ENCODE measurements around the gene GJB6. TPM values are rescaled to one million over a fixed set of nuclear protein-coding genes. Genes with fewer than 3 reads are reported as not detected.

The GJB6 gene
- total RNA-seq, 2 donors from 2014 or later: 1.3 to 4.7 TPM

DNA sequence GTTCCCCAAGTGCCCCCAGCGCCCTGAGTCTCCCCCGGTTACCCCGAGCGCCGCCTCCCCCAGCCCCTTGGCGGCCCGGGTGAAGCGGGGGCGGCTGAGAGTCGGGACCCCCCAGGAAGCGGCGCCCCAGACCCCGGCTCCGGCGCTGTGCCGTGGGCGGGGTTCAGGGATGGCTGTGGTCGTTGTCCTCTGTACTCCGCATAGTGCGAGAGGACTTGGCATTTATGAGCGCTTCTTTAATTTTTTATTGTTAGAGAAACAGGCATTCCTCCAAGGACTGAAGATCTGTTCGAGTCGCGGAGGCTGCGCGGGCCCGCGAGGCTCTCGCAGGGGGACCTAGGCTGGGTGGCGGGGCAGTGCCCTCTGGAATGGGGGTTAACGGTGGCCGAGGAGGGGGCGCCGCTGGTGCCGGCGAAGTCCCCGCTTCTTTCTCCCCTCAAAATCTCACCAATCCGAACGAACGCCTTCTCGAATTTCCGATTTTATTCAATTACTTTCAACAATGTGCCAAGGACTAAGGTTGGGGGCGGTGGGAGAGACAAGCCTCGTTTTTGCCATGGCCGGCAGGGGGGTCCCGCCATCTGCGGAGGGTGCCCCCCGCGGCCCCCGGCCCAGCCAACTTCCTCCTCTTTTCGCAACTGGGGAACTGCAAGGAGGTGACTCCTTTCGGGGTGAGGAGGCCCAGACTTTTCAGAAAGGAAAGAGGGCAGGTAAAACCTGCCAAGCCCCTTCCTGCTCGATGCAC lies 38.8 kb downstream of the GJB6 start:
- Mint-ChIP-seq H3K9me3 (no peaks in the 10 kb centered on the region), H3K27ac (no peak overlapping the region), H3K36me3 (peaks cover 0 to 9% of the 10 kb centered on the region in 2 donors)
- DNase-seq (ENCODE audit: low spot score in 2 of 2): no peak
- peak in 1 of 2 donors; percentile 34 for ATAC-seq

GRCh38 chr13:20192836-20193161 lies 39.3 kb downstream of the GJB6 start, which contains the start of gene GJB2:
Gene GJB2, minus strand, starts transcription at chr13:20192938. Its CDS starts 3,357 bp downstream, at chr13:20189581.
- Mint-ChIP-seq H3K27ac (no peak within 1 kb of the TSS), H3K9me3 (no peaks in the 10 kb centered on the region), H3K36me3 (peaks cover 0 to 9% of the 10 kb centered on the region in 2 donors)
- no peak for DNase-seq (ENCODE audit: low spot score in 2 of 2)
- peak; percentile 25 to 42 for ATAC-seq

DNA sequence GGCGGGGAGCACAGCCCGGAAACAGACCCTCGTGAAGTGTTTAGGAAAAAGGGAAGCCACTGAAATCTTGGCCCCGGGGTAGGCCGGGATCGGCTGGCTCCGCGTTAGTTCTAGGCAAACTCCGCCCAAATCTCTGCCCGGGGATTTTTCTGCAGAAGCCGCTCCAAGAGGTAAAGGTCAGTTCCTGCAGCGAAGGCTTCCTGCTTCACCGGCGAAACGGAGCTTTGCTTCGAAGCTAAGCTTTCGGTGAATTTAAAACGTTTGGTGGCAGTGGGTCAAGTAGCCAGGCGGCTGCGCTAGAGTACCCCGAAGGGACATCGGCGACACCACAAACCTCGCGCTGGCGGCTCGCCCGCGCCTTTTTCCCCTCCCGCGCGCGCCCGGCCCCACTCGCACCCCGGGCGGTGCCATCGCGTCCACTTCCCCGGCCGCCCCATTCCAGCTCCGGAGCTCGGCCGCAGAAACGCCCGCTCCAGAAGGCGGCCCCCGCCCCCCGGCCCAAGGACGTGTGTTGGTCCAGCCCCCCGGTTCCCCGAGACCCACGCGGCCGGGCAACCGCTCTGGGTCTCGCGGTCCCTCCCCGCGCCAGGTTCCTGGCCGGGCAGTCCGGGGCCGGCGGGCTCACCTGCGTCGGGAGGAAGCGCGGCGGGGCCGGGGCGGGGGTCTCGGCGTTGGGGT lies 39.8 kb downstream of the GJB6 start:
- Mint-ChIP-seq H3K36me3 (peaks cover 0 to 9% of the 10 kb centered on the region in 2 donors), H3K9me3 (no peaks in the 10 kb centered on the region), H3K27ac (no peak overlapping the region)
- ATAC-seq (peak; percentile 6 to 55), DNase-seq (ENCODE audit: low spot score in 2 of 2) (peak in 1 of 2 donors; percentile 8)

DNA sequence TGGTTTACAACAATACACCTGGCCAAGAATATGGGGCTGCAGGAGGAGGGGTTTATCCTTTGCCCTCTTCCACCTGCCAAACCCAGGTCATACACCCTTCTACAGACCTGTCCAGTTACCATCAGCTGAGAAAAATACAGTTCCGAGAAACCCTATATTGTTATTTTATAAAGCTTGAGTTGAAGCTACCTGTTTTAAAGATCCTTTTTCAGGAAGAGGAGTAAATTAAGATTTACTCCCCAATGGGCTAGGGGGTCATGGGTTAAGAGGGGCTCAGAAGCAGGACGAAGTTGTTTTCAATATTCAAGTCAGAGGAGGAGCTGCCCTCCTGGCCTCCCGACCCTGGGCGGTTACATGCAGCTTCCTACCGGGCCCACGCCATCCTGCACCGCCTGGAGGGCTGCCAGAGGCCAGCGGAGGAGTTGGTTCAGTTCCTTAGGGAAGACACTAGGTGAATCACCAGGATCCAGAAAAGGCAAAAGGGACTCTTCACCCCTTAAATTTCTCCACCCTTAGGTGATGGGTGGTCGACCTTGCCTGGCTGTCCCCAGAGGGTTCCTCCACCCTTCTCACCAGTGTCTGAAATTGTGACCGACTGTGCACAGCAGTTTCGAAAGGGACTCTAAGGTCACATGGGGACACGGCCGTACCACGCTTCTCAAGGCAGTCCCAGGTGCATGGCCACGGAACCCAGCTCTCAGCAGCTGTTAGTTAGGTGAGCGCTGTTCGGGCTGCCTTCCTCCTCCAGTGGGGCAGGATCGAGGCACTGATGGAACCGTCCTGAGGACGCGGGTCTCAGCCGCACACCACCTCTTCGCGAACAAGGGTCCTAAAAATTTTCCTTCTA lies 40.6 kb downstream of the GJB6 start:
- Mint-ChIP-seq H3K9me3 (no peaks in the 10 kb centered on the region), H3K36me3 (peaks cover 0 to 9% of the 10 kb centered on the region in 2 donors), H3K27ac (no peak overlapping the region)
- no peak for ATAC-seq
- no peak for DNase-seq (ENCODE audit: low spot score in 2 of 2)

DNA sequence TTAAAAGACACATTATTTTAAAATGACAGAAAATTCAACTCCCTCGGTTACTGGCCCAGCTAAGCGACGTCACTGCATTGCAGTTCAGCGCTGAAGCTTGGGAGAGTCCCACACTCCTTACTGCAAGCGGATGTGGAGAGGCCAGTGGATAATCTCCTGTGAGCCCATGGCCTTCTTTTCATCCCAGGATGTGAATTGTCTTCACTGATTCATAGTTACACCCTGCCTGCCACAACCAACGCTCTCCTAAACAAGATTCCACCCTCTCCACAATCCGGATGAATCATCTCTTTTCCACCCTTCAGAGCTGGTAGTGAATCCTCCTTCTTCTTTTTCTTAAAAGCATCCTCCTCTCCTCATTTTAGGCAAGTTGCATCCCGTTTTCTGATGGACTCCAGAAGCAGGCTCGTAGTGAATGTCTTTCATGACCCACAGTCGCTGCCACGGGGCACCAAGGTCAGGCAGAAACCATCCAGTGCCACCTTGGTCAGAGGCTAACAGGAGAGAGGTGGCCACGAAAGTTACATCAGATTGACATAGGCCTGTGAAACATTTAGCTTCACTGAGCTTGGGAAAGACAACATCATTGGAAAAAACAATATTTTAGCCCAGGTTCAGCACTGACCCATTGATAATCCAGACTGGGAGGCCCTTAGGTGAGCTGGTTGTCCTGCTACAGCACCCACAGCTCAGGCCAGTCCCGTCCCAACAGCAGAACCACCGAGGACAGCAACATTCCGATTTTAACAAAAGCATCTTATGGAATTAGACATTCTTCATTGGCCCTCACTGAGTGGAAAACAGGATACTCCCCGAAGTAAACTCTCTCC lies 41.4 kb downstream of the GJB6 start:
- ATAC-seq (no peak), DNase-seq (ENCODE audit: low spot score in 2 of 2) (no peak)
- no peaks in the 10 kb centered on the region for H3K9me3 Mint-ChIP-seq
- H3K36me3 Mint-ChIP-seq: peaks cover 0 to 9% of the 10 kb centered on the region in 2 donors
- H3K27ac Mint-ChIP-seq: peak overlapping the region in 1 of 2 donors; percentile 33

- Mint-ChIP-seq H3K27ac (no peak overlapping the region), H3K9me3 (no peaks in the 10 kb centered on the region), H3K36me3 (peaks cover 0 to 9% of the 10 kb centered on the region in 2 donors)
- no peak for ATAC-seq
- DNase-seq (ENCODE audit: low spot score in 2 of 2): no peak
Observed at GRCh38 chr13:20190076-20190475, 42.0 kb downstream of the GJB6 start.

- Mint-ChIP-seq H3K36me3 (no peaks in the 10 kb centered on the region), H3K9me3 (no peaks in the 10 kb centered on the region), H3K27ac (no peak overlapping the region)
- no peak for DNase-seq (ENCODE audit: low spot score in 2 of 2)
- no peak for ATAC-seq
Observed at GRCh38 chr13:20188667-20189553, 43.2 kb downstream of the GJB6 start.

DNA sequence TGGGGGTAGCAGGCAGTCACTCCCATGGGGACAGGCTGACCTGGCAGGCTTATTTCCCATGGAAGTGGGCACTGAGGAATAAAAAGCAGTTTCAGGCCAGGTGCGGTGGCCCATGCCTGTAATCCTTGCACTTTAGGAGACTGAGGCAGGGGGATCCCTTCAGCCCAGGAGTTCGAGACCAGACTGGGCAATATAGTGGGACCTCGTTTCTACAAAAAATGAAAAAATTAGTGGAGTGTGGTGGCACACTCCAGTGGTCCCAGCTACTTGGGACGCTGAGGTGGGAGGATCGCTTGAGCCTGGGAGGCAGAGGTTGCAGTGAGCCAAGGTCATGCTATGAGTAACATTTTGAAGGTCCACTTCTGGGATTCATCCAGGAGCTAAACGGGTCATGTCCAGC lies 45.3 kb downstream of the GJB6 start:
- no peak overlapping the region for H3K27ac Mint-ChIP-seq
- ATAC-seq (no peak), DNase-seq (ENCODE audit: low spot score in 2 of 2) (no peak)
- H3K36me3 Mint-ChIP-seq: no peaks in the 10 kb centered on the region
- no peaks in the 10 kb centered on the region for H3K9me3 Mint-ChIP-seq

DNA sequence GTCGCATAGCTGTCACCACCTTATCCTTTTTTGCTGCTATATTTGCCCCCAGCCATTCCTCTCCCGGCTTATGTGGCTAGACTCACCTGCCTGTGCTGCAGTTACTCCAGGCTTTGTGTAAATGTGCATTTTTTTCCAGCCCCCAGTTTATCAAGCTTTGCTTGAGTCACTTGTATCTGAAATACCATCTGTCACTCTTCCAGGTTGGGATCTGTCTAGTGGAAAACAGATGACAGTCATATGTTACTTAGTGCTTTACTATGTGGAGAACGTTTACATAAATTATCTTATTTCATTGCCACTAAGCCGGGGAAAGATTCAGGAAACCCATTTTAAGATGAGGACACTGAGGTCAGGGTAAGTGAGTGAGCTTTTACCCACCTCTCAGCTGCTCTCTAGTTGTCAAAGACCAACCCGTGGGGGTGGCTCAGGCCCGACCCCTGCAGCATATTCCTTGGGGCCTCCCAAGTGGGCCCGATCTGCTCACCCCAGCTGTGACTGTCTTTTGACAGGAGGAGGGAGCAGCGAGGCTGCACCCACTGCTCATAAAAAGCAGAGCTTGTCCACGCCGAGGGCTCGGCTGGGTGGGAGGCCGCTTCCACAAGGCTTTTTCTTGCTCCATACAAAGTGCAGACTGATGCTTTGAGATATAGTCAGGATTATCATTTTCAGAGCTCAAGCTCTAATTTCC lies 46.6 kb downstream of the GJB6 start:
- DNase-seq (ENCODE audit: low spot score in 2 of 2) (no peak), ATAC-seq (no peak)
- Mint-ChIP-seq H3K27ac (no peak overlapping the region), H3K9me3 (no peaks in the 10 kb centered on the region), H3K36me3 (no peaks in the 10 kb centered on the region)

GRCh38 chr13:20182231-20182846 lies 49.8 kb downstream of the GJB6 start:
- Mint-ChIP-seq H3K36me3 (no peaks in the 10 kb centered on the region), H3K27ac (no peak overlapping the region), H3K9me3 (no peaks in the 10 kb centered on the region)
- ATAC-seq: peak; percentile 85 to 89
- DNase-seq (ENCODE audit: low spot score in 2 of 2): peak in 1 of 2 donors; percentile 49

GRCh38 chr13:20181188-20181587 lies 50.9 kb downstream of the GJB6 start:
- ATAC-seq (no peak), DNase-seq (ENCODE audit: low spot score in 2 of 2) (no peak)
- no peaks in the 10 kb centered on the region for H3K9me3 Mint-ChIP-seq
- no peak overlapping the region for H3K27ac Mint-ChIP-seq
- H3K36me3 Mint-ChIP-seq: no peaks in the 10 kb centered on the region

DNA sequence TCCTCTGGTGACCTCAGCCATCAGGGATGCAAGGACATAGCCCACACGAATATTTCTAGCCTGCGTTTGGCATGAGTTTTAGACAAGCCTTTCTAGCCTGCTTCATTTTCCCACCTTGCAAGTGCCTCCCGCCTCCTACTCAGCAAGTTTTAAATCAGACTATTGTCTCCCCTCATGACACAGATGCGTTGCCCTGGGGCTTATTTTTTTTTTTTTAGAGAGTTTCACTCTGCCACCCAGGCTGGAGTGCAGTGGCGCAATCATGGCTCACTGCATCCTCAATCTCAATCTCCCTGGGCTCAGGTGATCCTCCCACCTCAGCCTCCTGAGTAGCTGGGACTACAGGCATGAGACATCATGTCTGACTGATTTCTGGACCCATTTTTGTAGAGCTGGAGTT lies 54.0 kb downstream of the GJB6 start:
- Mint-ChIP-seq H3K36me3 (no peaks in the 10 kb centered on the region), H3K27ac (no peak overlapping the region), H3K9me3 (no peaks in the 10 kb centered on the region)
- DNase-seq (ENCODE audit: low spot score in 2 of 2) (no peak), ATAC-seq (no peak)

DNA sequence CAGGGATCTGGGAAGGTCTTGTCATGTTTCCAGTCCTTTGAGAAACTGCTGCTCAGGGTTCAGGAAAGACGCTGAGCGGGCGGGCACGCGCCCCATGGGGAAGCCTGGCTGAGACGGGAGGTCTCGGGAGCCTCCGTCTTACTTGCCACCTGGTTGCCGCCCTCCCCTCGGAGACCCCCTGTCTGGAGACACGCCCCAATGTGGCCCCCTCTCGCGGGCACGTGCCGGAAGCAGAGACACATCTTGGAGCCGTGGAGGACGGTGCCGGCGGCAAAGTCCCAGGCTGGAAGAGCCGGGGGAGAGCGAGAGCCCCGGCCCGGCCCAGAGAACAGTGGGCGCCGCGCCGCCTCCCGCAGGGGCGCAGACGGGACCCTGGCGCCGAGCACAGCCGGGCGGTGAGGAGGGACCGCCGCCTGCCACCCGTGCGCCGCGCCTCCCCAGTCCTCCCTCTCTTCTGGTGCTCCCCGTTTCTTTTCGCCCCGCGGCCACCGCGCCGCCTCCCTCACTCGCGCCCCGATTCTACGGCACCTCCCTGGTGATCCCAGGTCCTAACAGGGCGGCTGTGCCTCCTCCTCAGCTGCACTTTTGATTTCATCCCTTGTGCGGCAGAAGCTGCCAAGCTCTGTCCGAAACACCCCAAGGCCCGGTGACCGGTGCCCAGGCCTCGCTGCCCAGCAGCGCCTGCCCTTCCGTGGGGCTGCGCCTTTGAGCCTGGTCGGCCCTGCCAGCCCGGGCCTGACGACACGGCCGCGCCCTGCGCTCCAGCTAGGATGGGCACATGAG lies 54.9 kb downstream of the GJB6 start:
- no peaks in the 10 kb centered on the region for H3K9me3 Mint-ChIP-seq
- no peak overlapping the region for H3K27ac Mint-ChIP-seq
- ATAC-seq: no peak
- no peaks in the 10 kb centered on the region for H3K36me3 Mint-ChIP-seq
- DNase-seq (ENCODE audit: low spot score in 2 of 2): no peak

All from activated naive CD4-positive, alpha-beta T cell treated with anti-CD3 and anti-CD28 coated beads, Interleukin-2, amount 50 U/mL, for 72 hours (primary cell).